Activated CD4-positive, alpha-beta memory T cell treated with anti-CD3 and anti-CD28 coated beads for 36 hours (primary cell): ENCODE measurements around the gene ARHGEF4. TPM values are rescaled to one million over a fixed set of nuclear protein-coding genes. Genes with fewer than 3 reads are reported as not detected.
A peak's percentile ranks its signal among the peaks of the same experiment; 100 is the strongest.

Experiments
- CTCF ChIA-PET: fragments of 350-600 bp; sonication (Branson Sonifier 250); formaldehyde crosslinking; loops from one replicate; lab custom pipeline; 2021; ENCODE audit warnings: antibody characterized with exemption, inconsistent platforms; lab: Charles Lee
- POLR2A ChIA-PET: fragments of 350-600 bp; sonication (Branson Sonifier 250); formaldehyde crosslinking; loops from one replicate; lab custom pipeline; 2021; ENCODE audit warnings: antibody characterized with exemption; lab: Charles Lee
- DNase-seq: peaks from one replicate; pipeline ENCODE4 v3.0.0-alpha.2; 2020
- H3K27ac Mint-ChIP-seq: one replicate; pipeline ENCODE4 v1.8.0; 2021; ENCODE audit warnings: mixed read lengths
- H3K27me3 Mint-ChIP-seq: one replicate; pipeline ENCODE4 v1.8.0; 2021; ENCODE audit warnings: mixed read lengths
- H3K36me3 Mint-ChIP-seq: one replicate; pipeline ENCODE4 v1.8.0; 2021; ENCODE audit warnings: mixed read lengths
- H3K4me1 Mint-ChIP-seq: one replicate; pipeline ENCODE4 v1.8.0; 2021; ENCODE audit warnings: low read depth, mixed read lengths
- H3K4me3 Mint-ChIP-seq: one replicate; pipeline ENCODE4 v1.8.0; 2021; ENCODE audit warnings: mild to moderate bottlenecking, mixed read lengths
- H3K9me3 Mint-ChIP-seq: one replicate; pipeline ENCODE4 v1.8.0; 2021; ENCODE audit warnings: mixed read lengths
- intact Hi-C: fragments of 100-400 bp; cut with micrococcal nuclease; formaldehyde crosslinking; loops from one replicate; pipeline ENCODE4 v1.15.1; 2023
- total RNA-seq, 2 experiments: library from RNA; stranded (reverse); gene quantifications; one replicate each; pipeline ENCODE4 v1.2.3, GENCODE V29; 2021

The ARHGEF4 gene
- total RNA-seq, 2 experiments from 2014 or later: 0.52 to 0.58 TPM

- intact Hi-C loops: no loop called here
- no peak overlapping the region for H3K4me3 Mint-ChIP-seq
- H3K27me3 Mint-ChIP-seq: peaks cover 3% of the 10 kb centered on the region
- H3K9me3 Mint-ChIP-seq: no peaks in the 10 kb centered on the region
- no peak overlapping the region for H3K27ac Mint-ChIP-seq
- no peaks in the 10 kb centered on the region for H3K4me1 Mint-ChIP-seq
- no peak for DNase-seq
- CTCF ChIA-PET: interaction anchor here (7.7 kb wide), 1 partner anchor 74 kb away, joined by 246 read pairs; no protein-coding TSS in a partner anchor
- no peaks in the 10 kb centered on the region for H3K36me3 Mint-ChIP-seq
- POLR2A ChIA-PET: no interaction called here
These were observed 34.1 kb downstream of the ARHGEF4 start for GRCh38 chr2:130870779-130871178.

- no peaks in the 10 kb centered on the region for H3K9me3 Mint-ChIP-seq
- intact Hi-C loops: loop anchor here (1.0 kb wide), 1 partner anchor 35 kb away; no protein-coding TSS in a partner anchor
- no peak for DNase-seq
- H3K36me3 Mint-ChIP-seq: no peaks in the 10 kb centered on the region
- H3K4me1 Mint-ChIP-seq: no peaks in the 10 kb centered on the region
- ChIA-PET CTCF (interaction anchor here (1.3 to 7.7 kb wide), 5 partner anchors 48 to 144 kb away, joined by 3 to 246 read pairs (median 13); no protein-coding TSS in a partner anchor), POLR2A (no interaction called here)
- H3K27ac Mint-ChIP-seq: no peak overlapping the region
- H3K27me3 Mint-ChIP-seq: peaks cover 6% of the 10 kb centered on the region
- H3K4me3 Mint-ChIP-seq: no peak overlapping the region
These were observed 35.4 kb downstream of the ARHGEF4 start for GRCh38 chr2:130871843-130872740.

GRCh38 chr2:130872741-130873125 is 36.0 kb downstream of the ARHGEF4 start:
- Mint-ChIP-seq H3K4me1 (no peaks in the 10 kb centered on the region), H3K27me3 (peaks cover 6% of the 10 kb centered on the region), H3K9me3 (no peaks in the 10 kb centered on the region), H3K27ac (no peak overlapping the region), H3K36me3 (no peaks in the 10 kb centered on the region), H3K4me3 (no peak overlapping the region)
- ChIA-PET CTCF (interaction anchor here (0.8 to 7.7 kb wide), 10 partner anchors 19 to 193 kb away, joined by 3 to 246 read pairs (median 8); no protein-coding TSS in a partner anchor), POLR2A (no interaction called here)
- intact Hi-C loops: loop anchor here (1.0 kb wide), 2 partner anchors 35 to 75 kb away; no protein-coding TSS in a partner anchor
- no peak for DNase-seq

- CTCF ChIA-PET: interaction anchor here (0.7 to 7.7 kb wide), 19 partner anchors 8 to 192 kb away, joined by 3 to 246 read pairs (median 4); no protein-coding TSS in a partner anchor
- Mint-ChIP-seq H3K4me1 (no peaks in the 10 kb centered on the region), H3K27ac (no peak overlapping the region), H3K36me3 (no peaks in the 10 kb centered on the region), H3K4me3 (no peak overlapping the region), H3K27me3 (peaks cover 6% of the 10 kb centered on the region), H3K9me3 (no peaks in the 10 kb centered on the region)
- peak; percentile 83 for DNase-seq
- POLR2A ChIA-PET: interaction anchor here (1.2 kb wide), 1 partner anchor 77 kb away, joined by 5 read pairs; no protein-coding TSS in a partner anchor
- intact Hi-C loops: loop anchor here (1.0 kb wide), 1 partner anchor 77 kb away; no protein-coding TSS in a partner anchor
These were observed 37.1 kb downstream of the ARHGEF4 start for GRCh38 chr2:130873700-130874346.

GRCh38 chr2:130874512-130874911 is 37.8 kb downstream of the ARHGEF4 start:
- no peaks in the 10 kb centered on the region for H3K9me3 Mint-ChIP-seq
- no peaks in the 10 kb centered on the region for H3K36me3 Mint-ChIP-seq
- intact Hi-C loops: no loop called here
- H3K4me3 Mint-ChIP-seq: no peak overlapping the region
- ChIA-PET POLR2A (interaction anchor here (1.2 kb wide), 1 partner anchor 77 kb away, joined by 5 read pairs; no protein-coding TSS in a partner anchor), CTCF (interaction anchor here (1.0 to 7.7 kb wide), 11 partner anchors 9 to 84 kb away, joined by 3 to 246 read pairs (median 7); no protein-coding TSS in a partner anchor)
- DNase-seq: no peak
- no peak overlapping the region for H3K27ac Mint-ChIP-seq
- H3K27me3 Mint-ChIP-seq: peaks cover 6% of the 10 kb centered on the region
- no peaks in the 10 kb centered on the region for H3K4me1 Mint-ChIP-seq

- intact Hi-C loops: no loop called here
- ChIA-PET POLR2A (no interaction called here), CTCF (interaction anchor here (1.1 to 7.7 kb wide), 3 partner anchors 8 to 80 kb away, joined by 3 to 246 read pairs (median 3); no protein-coding TSS in a partner anchor)
- Mint-ChIP-seq H3K4me3 (no peak overlapping the region), H3K27ac (no peak overlapping the region), H3K36me3 (no peaks in the 10 kb centered on the region), H3K9me3 (no peaks in the 10 kb centered on the region), H3K4me1 (no peaks in the 10 kb centered on the region), H3K27me3 (peaks cover 6% of the 10 kb centered on the region)
- DNase-seq: no peak
These were observed 39.2 kb downstream of the ARHGEF4 start for GRCh38 chr2:130875935-130876334.

GRCh38 chr2:130877258-130877657 is 40.5 kb downstream of the ARHGEF4 start:
- peaks cover 6% of the 10 kb centered on the region for H3K27me3 Mint-ChIP-seq
- H3K4me3 Mint-ChIP-seq: no peak overlapping the region
- intact Hi-C loops: no loop called here
- no peak for DNase-seq
- ChIA-PET CTCF (interaction anchor here (2.1 to 7.7 kb wide), 2 partner anchors 43 to 81 kb away, joined by 6 to 246 read pairs; no protein-coding TSS in a partner anchor), POLR2A (no interaction called here)
- no peaks in the 10 kb centered on the region for H3K9me3 Mint-ChIP-seq
- no peaks in the 10 kb centered on the region for H3K36me3 Mint-ChIP-seq
- H3K4me1 Mint-ChIP-seq: no peaks in the 10 kb centered on the region
- H3K27ac Mint-ChIP-seq: no peak overlapping the region

GRCh38 chr2:130878316-130878715 is 41.6 kb downstream of the ARHGEF4 start:
- Mint-ChIP-seq H3K36me3 (no peaks in the 10 kb centered on the region), H3K27ac (no peak overlapping the region), H3K4me3 (no peak overlapping the region), H3K27me3 (peaks cover 6% of the 10 kb centered on the region), H3K4me1 (no peaks in the 10 kb centered on the region), H3K9me3 (no peaks in the 10 kb centered on the region)
- POLR2A ChIA-PET: no interaction called here
- no peak for DNase-seq
- CTCF ChIA-PET: interaction anchor here (2.1 to 7.7 kb wide), 2 partner anchors 42 to 82 kb away, joined by 6 to 246 read pairs; no protein-coding TSS in a partner anchor
- intact Hi-C loops: no loop called here

- intact Hi-C loops: no loop called here
- peaks cover 6% of the 10 kb centered on the region for H3K27me3 Mint-ChIP-seq
- CTCF ChIA-PET: no interaction called here
- no peak overlapping the region for H3K27ac Mint-ChIP-seq
- POLR2A ChIA-PET: no interaction called here
- no peaks in the 10 kb centered on the region for H3K9me3 Mint-ChIP-seq
- no peak overlapping the region for H3K4me3 Mint-ChIP-seq
- DNase-seq: no peak
- H3K4me1 Mint-ChIP-seq: no peaks in the 10 kb centered on the region
- no peaks in the 10 kb centered on the region for H3K36me3 Mint-ChIP-seq
These were observed 42.2 kb downstream of the ARHGEF4 start for GRCh38 chr2:130878933-130879332.

GRCh38 chr2:130882111-130882690 is 45.5 kb downstream of the ARHGEF4 start:
- H3K27me3 Mint-ChIP-seq: no peaks in the 10 kb centered on the region
- DNase-seq: no peak
- ChIA-PET CTCF (interaction anchor here (1.2 to 5.5 kb wide), 2 partner anchors 9 to 84 kb away, joined by 3 to 27 read pairs; no protein-coding TSS in a partner anchor), POLR2A (no interaction called here)
- intact Hi-C loops: no loop called here
- H3K4me1 Mint-ChIP-seq: no peaks in the 10 kb centered on the region
- no peak overlapping the region for H3K4me3 Mint-ChIP-seq
- no peak overlapping the region for H3K27ac Mint-ChIP-seq
- no peaks in the 10 kb centered on the region for H3K9me3 Mint-ChIP-seq
- no peaks in the 10 kb centered on the region for H3K36me3 Mint-ChIP-seq

- intact Hi-C loops: no loop called here
- POLR2A ChIA-PET: no interaction called here
These were observed 46.3 kb downstream of the ARHGEF4 start for GRCh38 chr2:130882991-130883390.

More at GRCh38 chr2:130882991-130883390, 46.3 kb downstream of the ARHGEF4 start:
- Mint-ChIP-seq H3K27ac (no peak overlapping the region), H3K27me3 (no peaks in the 10 kb centered on the region), H3K9me3 (no peaks in the 10 kb centered on the region), H3K36me3 (no peaks in the 10 kb centered on the region), H3K4me1 (no peaks in the 10 kb centered on the region), H3K4me3 (no peak overlapping the region)
- DNase-seq: no peak
- CTCF ChIA-PET: interaction anchor here (1.4 to 5.5 kb wide), 2 partner anchors 9 to 85 kb away, joined by 10 to 27 read pairs; no protein-coding TSS in a partner anchor
